HG02623 (cell line): Measurements from ENCODE around the gene NEU3.
"Not testable (repeated sequence)": the region's sequence is repeated elsewhere in the genome, so short reads cannot be mapped to it uniquely, and the experiment has no call there.

Experiments
- ATAC-seq: cut with Tn5 transposase; IDR thresholded peaks from one replicate; pipeline ENCODE4 v1.9.1; 2021; ENCODE audit warnings: moderate library complexity; ENCODE audit not compliant: unreplicated experiment

NEU3 gene

DNA sequence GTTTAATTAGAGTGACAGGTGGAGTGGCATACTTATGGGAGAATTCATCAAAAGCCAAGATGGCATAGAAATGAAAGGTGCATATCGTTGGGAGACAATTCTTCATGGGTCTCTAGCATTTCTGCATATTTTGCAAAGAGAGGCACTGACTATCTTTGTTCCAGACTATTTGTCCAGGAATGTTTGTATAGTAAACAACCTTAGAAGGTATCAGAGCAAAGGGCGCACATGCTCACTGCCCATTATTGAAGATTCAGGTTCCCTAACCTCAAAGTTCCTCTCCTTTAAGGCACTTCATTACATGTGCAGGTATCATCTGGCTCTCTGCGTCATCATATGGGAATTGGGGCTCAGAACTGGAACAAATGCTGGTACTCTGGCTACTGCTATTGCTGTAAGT, 4.7 kb upstream of the NEU3 start:
- no peak for ATAC-seq

DNA sequence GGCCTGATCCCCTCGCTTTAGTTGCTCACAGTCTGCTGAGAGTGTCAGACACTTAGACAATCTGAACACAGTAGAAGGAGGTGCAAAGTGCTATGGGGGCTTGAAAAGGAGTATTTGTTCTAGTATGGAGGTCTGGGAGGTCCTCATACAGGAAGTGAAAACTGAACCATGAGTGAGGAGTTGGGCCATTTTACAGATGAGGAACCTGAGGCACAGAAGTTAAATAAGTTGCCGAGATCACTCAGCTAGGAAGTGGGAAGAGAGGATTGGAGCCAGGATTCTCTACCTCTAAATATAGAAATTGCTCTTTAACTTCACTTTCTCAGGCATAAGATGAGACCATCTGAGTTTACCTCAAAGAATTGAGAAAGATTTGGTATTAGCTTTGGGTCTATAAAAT, 4.0 kb upstream of the NEU3 start:
- no peak for ATAC-seq

DNA sequence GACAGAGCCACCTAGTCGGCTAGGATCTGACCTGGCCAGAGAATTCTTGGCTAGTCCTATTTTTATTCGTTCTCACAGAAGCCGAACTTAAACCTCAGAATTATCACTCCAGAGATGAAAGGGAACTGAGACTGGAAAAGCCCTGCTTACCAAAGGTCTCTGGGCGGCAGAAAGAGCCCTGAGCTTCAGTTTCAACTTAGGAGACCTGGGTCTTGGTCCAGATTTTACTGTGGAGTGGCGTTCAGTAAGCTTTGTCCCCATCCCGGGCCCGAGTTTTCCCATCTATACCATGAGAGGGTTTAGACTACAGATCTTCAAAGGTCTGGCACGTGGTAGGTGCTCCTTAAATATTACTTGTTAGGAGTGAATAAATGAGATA, 516 bp downstream of the NEU3 start:
- no peak for ATAC-seq

DNA sequence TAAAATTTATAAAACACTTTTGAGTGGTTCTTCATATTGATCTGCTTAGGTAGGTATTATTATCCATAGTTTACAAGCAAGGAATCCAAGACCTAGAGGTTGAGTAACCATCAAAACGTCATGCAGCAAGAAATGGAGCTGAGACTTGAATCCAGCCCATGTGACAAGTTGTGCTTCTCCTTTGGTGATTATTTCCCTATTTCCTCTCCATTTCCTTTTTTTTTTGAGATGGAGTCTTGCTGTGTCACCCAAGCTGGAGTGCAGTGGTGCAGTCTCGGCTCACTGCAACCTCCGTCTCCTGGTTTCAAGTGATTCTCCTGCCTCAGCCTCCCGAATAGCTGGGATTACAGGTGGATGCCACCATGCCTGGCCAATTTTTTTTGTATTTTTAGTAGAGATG, 1.4 kb downstream of the NEU3 start:
- not testable (repeated sequence) for ATAC-seq

DNA sequence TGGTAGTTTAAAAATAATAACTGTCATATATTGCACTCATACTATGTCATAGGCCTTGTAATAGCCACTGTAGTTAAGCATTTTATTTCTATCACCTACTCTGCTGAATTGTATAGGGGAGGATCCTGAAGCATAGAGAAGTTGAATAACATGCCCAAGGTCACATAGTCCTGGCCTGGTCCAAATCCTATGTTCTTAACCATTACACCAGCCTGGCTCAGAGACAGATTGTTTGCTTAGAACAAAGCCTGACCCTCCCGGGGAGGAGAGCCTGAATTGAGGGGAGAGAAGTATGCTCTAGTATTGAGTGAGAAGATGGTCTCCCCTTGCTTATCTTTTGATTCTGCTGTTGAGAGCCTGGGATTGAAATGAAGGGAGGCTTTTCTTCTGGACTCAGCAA, 2.2 kb downstream of the NEU3 start:
- ATAC-seq = no peak

DNA sequence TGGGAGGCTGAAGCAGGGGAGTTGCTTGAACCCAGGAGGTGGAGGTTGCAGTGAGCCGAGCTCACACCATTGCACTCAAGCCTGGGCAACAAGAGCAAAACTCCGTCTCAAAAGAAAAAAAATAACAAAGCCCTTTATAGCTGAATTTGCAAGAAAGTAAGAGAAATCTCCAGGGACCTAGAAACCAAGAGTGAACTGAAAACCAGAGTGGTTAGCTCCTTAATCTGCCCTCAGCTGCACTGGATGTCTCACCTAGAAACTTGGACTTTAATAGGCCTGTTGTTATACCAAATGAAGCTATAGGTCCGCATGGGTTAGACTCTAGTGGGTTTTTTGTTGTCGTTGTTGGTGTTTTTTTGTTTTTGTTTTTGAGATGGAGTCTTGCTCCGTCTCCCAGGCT, 4.1 kb downstream of the NEU3 start:
- ATAC-seq = no peak

DNA sequence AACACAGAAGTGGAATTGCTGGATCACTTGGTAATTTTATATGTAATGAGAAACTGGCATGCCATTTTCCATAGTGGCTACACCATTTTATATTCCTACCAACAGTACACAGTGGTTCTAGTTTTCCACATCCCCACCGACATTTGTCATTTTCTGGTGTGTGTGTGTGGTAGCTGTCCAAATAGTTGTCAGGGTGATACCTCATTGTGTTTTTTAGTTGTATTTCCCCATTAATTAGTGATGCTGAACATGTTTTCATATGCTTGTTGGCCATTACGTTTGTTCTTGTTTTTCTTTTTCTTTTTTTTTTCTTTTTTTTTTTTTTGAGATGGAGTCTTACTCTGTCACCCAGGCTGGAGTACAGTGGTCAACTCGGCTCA, 12.2 kb downstream of the NEU3 start:
- no peak for ATAC-seq

DNA sequence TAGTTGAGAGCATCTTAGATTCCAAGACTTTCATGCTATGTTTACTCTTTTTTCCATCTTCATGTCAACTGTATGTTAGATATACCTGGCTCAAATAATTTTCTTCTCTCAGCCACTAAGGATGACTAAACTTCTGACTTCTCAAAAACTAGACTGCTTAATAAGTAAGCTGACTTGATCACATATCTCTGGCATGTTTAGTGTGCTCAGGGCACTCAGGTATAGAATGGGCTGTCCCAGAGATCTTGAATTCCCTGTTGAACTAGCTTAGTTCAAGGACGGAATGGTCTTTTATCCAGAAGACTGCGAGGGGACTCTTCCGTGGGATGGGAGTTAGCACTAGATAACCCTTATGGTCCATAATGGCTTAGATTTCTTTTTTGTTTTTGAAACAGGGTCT, 13.0 kb downstream of the NEU3 start:
- ATAC-seq = no peak

DNA sequence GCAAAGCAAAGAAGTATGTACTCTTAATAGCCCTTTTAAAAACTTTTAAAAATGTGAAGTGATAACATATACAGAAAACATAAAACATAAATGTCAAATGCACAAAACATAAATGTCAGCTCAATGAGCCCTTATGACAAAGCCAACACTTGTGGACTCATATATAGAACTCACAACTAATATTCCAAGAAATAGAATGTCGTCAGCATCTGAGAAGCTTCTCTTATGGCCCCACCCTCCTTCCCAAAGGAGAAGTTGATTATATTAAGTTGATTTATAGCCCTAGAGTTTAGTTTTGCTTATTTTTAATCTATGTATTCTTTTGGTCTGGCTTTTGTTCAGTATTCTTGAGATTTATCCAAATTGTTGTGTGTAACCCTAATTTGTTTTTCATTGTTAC, 13.8 kb downstream of the NEU3 start:
- ATAC-seq = no peak

DNA sequence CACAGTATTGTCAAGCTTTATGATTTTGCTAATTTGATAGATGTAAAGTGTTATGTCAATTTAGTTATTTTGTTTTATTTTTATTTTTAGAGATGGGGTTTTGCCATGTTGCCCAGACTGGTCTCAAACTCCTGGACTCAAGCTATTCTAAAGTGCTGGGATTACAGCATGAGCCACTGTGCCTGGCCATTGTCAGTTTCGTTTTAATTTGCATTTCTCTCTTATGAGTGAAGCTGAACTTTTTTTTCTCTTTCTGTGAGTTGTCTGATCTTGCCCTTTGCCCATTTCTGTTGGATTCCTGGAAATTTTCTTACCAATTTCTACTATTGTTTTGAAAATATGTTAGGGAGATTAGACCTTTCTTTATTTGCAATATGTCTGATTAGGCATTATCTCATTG, 15.5 kb downstream of the NEU3 start:
- no peak for ATAC-seq

DNA sequence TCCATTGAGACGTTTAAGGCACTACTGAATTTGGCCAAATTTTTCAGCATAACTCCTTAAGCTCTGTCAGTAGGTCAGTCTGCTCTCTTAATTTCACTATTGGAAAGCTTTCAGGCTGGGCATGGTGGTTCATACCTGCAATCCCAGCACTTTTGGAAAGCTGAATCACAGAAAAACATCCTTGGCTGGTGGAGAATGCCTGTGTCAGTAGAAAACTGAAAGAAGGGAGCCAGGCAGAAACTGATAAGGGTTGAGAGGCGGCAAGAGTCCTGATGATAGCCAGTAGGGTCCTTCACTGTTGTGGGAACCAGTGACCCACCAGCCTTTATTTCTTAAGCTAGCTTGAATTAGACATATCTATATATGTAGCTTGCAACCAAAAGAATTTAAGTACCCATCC, 22.6 kb downstream of the NEU3 start:
- no peak for ATAC-seq

DNA sequence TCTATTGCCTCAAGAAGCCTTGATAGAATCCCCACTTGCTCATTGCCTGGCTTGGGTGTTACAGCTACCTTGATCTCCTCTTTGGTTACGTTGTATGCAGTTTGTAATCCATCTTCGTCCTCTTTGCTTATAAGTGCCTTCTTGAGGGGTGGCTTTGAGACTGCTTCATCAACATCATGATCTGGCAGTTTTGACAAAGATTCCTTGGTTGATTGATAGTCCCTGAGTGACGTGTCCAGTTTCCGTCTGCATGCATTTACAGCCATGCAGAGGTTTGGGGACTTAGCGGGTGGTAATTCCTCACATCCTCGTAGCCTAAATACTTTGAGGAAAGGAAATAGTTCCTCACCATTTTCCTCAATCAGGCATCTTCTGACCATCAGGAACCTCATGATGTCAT, 23.1 kb downstream of the NEU3 start:
- ATAC-seq = no peak

DNA sequence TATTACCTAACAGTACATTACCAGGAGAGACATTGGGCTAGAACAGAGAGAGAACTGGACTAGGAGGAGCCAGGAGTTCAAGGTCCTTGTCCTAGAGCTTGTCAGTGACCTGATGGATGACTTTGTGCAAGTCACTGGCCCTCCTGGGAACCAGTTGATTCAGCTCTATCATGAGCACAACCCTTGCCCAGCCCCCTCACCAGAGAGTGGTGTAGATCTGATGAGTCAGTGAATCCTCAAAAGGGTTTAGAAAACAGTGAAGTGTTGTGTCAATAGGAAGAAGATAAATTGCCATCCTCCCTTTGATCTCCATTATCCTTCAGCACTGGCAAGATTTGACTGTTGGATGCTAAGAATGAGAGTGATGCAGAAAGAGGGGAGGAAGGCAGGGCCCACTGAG, 24.3 kb downstream of the NEU3 start:
- ATAC-seq = no peak

DNA sequence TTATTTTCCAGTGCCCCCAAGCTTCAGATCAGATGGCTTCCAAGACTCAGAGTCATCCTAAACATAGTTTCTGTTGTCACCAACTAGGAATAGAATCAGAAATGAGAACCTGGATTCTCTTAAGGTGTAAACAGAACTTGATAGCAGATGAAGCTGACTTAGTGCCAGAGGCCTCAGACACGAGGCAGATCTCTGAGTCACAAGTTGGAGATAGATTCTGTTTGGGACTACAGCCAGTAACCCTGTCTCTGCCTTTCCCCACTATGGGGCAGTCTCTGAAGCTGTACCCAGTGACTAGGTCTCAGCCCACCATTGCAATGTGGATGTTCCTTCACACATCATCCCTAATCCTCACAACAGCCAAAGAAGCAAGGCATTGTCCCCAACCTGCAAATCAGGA, 25.4 kb downstream of the NEU3 start:
- ATAC-seq = no peak

DNA sequence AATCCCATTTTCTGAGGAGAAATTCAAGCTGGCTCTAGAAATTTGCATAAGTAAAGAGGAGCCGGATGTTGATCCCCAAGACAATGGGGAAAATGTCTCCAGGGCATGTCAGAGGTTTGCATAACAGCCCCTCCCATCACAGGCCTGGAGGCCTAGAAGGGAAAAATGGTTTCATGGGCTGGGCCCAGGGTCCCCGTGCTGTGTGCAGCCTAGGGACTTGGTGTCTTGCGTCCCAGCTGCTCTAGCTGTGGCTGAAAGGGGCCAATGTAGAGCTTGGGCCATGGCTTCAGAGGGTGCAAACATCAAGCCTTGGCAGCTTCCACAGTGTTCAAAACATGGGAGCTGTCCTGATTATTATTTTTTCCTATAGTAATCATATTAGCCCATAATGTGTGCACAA, 30.5 kb downstream of the NEU3 start:
- ATAC-seq = not testable (repeated sequence)

DNA sequence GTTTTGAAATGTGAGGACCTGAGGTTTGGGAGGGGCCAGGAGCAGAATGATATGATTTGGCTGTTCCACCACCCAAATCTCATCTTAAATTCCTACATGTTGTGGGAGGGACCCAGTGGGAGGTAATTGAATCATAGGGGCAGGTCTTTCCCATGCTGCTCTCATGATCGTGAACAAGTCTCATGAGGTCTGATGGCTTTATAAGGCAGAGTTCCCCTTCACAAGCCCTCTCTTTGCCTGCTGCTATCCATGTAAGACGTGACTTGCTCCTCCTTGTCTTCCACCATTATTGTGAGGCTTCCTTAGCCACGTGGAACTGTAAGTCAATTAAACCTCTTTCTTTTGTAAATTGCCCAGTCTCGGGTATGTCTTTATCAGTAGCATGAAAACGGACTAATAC, 31.6 kb downstream of the NEU3 start:
- not testable (repeated sequence) for ATAC-seq

DNA sequence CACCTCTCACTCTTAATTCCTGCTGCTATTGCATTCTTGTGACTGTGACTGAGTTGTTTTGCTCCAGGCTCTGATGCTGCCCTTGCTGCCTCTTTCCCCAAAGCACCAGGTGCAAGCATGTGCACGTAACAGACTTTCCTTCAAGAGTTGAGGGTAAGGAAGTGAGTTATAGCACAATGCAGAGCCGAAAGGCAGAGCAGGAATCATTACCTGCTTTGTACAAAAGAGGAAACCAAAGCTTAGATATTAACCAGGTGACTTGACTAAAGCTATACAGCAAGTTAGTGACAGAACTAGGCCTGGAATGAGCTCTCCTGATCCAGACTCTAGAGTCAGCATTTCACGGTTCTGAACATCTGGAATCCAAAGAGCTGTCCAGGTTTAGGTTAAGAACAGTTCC, 33.6 kb downstream of the NEU3 start:
- ATAC-seq = no peak

DNA sequence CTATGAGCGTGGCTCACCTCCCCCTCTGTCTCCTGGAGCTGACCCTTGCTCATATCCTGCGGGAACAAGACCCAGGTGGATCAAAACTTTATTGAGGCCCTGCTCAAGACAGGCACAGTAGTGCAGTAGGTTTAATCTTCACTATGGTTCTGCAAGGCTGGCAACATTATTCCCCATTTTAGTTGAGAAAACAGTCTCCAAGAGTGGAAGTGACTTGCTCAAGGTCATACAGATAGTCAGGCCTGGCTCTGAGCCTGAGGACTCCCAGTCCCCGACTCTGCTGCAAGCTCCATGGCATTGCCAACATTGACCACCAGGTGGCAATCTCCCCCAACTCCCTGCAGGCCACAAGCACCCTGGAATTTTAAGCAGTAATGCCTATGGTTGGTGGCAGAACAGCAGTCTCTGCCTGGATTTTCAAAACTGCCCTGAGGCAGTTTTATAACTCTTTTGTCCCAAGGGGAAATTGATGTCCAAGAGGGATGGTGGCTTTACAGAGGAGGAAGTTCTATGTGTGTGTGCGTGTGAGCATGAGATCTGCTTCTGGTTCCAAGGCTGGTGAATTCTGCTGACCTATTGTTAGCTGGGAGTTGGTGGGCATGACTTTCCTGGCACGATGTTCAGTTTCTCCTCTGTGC, 34.1 kb downstream of the NEU3 start:
- ATAC-seq = peak; percentile 77

DNA sequence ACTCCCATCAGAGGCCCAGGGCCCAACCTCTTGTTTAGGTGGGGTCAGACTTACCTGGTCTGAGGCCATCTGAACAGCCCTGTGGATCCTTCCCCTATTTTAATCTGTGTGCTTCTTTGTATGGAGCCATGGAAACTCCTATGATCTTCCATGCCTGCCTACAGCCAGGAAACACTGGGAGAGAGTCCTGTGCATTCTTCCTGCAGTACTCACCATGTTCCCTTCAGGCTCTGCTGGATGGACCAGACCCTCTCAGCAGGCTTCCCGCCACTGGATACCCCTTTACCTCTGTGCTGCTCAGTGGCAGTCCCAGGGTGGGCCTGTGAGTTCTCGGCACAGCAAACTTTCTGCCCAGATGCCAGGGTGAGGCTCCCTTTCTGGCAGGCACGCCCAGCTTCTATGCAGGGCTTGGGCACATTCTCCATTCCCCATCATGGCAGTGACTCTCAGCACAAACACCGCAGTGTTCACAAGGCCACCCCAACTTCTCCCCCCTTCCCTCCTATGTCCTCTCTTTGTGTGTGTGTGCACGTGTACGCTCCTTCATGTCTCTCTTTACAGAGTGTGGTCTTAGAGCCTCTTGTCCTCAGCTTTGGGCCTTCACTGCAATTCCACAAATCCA, 34.8 kb downstream of the NEU3 start:
- ATAC-seq = no peak

DNA sequence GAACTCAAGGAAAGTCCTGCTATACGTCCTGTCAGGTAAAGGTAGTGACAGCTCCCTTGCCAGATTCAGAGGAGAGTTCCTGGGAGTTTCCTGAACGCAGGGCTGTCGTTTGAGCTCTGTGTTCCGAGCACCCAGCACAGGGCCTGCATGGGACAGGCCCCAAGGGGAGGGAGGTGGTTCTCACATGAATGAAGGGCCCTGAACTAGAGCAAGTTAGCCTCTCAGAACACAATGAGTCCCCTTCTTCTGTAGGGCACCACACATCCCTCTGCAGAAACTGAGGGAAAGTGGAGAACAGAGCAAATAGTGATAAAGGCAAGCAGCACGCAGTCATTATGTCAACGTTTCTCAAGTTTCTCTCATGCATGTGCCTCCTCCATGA, 35.3 kb downstream of the NEU3 start:
- no peak for ATAC-seq

DNA sequence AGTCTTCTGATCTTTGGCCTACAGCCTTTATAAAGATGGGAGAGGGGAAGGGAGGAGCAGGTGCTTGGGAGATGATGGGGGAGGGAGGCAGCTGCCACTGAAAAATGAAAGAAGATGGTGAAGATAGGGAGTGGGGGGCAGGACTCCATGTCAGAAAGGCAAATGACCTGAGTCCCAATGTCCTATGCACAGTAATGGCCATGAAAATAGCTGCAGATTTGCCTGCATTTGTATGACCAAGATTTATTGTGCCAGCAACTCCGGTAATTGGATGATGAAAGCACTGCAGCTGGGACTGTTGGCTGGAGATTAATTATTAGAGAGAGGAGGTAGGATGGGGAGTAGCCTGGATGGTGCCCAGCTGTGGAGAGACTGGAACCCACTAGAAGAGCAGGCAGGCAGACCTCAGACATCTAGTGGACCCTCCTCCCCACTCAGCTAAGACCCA, 36.1 kb downstream of the NEU3 start:
- no peak for ATAC-seq

DNA sequence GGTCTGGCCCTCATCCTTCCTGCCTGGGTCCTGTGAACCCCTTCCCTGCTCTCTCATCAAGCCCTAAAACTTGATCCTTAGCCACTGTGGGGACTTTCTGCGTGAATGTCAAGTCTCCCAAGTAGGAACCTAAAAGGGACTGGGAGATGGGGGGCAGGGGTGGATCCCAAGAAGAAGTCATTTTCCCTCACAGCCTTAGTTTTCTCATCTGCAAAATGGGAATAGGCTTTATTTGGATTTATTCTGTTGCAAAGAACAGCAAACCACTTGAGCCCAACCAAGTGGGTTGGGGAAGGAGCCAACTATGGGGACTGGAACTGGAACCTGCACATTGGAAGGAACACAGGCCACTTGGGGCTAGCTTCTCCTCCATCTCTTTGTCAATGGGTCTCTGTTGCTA, 36.8 kb downstream of the NEU3 start:
- no peak for ATAC-seq

DNA sequence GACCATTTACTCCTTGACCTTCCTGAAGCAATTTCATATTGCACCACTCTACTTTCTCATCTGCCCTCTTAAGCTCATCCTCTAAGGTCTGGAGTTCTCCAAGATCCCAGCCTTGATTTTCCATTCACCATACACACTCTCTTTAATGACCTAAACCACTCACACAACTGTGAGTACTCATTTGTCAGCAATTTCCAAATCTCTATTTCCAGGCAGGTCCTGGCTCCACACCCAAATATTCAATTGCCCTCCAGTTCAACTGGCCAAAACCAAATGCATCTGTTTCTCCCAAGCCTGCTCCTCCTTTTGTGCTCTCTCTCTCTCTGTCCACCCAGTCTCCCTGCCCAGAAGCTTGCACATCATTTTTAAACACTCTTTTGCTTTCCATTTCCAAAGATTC, 39.6 kb downstream of the NEU3 start:
- ATAC-seq = no peak
